Colonic mucosa (tissue), 4 donors: ENCODE data around the gene GRM7. TPM values are rescaled to one million over a fixed set of nuclear protein-coding genes. Genes with fewer than 3 reads are reported as not detected.

ENCODE experiments used
- DNase-seq: peaks from one replicate; pipeline ENCODE4 v3.0.0-alpha.2; 2020
- H3K27ac ChIP-seq: fragments of 200-600 bp; one replicate; pipeline ENCODE4 v1.8.0; 2021
- H3K27me3 ChIP-seq: fragments of 200-600 bp; one replicate; pipeline ENCODE4 v1.8.0; 2021
- H3K36me3 ChIP-seq: fragments of 200-600 bp; one replicate; pipeline ENCODE4 v1.8.0; 2021
- H3K4me1 ChIP-seq: fragments of 200-600 bp; one replicate; pipeline ENCODE4 v1.8.0; 2021; ENCODE audit warnings: mild to moderate bottlenecking
- H3K4me3 ChIP-seq: fragments of 200-600 bp; one replicate; pipeline ENCODE4 v1.8.0; 2021
- H3K9ac ChIP-seq, 2 donors: one replicate each; pipeline ENCODE4 v1.7.0; 2013; ENCODE audit warnings: control low read depth in 2 of 2, low read depth in 2 of 2, low read length in 2 of 2
- H3K9me3 ChIP-seq: fragments of 200-600 bp; one replicate; pipeline ENCODE4 v1.8.0; 2021
- intact Hi-C: fragments of 100-400 bp; cut with DNase I; formaldehyde crosslinking; loops from one replicate; pipeline ENCODE4 v1.14.1; 2022
- total RNA-seq, 2 donors: library from RNA; stranded (reverse); fragmentation: NEBNext Ultra II Directional in 1 of 2; extraction: Animal tissue kit (Norgen Biotek cat#: 25700) in 1 of 2; gene quantifications; one replicate each; pipeline ENCODE4 v1.2.1, GENCODE V29; 2021
- TF ChIP-seq, protein P1 (sequence below): fragments of 200-600 bp; IDR thresholded peaks from one replicate; pipeline ENCODE4 v1.8.0; 2022; ENCODE audit warnings: antibody characterized with exemption, mild to moderate bottlenecking
- donor health status: healthy.
- donor health status: DM: no; HTN: no; CAD: no.
- donor health status: DM: no; HTN: no; CAD: no.

Gene GRM7
- total RNA-seq, 2 donors from 2014 or later: 0.15 to 0.66 TPM

DNA sequence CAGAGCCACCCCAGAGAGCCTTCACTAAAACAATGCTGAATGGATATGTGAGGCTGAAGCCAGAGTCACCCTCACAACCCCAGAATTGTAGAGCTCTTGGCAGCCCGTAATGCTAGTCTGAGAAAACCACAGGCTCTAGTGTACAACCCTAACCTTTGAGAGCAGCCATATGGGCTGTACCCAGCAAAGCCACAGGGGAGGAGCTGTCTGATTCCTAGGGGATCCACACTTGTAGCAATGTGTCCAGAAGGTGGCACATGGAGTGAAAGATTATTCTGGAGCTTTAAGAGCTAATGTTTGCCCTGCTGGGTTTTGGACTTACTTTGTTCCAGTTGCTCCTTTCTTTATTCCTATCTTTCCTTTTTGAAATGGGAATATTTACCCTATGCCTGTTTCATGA, 626.8 kb downstream of the GRM7 start:
- no peak overlapping the region for H3K9ac ChIP-seq
- no peak for DNase-seq
- H3K27me3 ChIP-seq: no peaks in the 10 kb centered on the region
- H3K4me3 ChIP-seq: no peak overlapping the region
- H3K9me3 ChIP-seq: no peaks in the 10 kb centered on the region
- TF ChIP-seq, protein P1, sequence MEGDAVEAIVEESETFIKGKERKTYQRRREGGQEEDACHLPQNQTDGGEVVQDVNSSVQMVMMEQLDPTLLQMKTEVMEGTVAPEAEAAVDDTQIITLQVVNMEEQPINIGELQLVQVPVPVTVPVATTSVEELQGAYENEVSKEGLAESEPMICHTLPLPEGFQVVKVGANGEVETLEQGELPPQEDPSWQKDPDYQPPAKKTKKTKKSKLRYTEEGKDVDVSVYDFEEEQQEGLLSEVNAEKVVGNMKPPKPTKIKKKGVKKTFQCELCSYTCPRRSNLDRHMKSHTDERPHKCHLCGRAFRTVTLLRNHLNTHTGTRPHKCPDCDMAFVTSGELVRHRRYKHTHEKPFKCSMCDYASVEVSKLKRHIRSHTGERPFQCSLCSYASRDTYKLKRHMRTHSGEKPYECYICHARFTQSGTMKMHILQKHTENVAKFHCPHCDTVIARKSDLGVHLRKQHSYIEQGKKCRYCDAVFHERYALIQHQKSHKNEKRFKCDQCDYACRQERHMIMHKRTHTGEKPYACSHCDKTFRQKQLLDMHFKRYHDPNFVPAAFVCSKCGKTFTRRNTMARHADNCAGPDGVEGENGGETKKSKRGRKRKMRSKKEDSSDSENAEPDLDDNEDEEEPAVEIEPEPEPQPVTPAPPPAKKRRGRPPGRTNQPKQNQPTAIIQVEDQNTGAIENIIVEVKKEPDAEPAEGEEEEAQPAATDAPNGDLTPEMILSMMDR: no peak
- no peaks in the 10 kb centered on the region for H3K4me1 ChIP-seq
- H3K27ac ChIP-seq: no peak overlapping the region
- intact Hi-C loops: no loop called here
- H3K36me3 ChIP-seq: no peaks in the 10 kb centered on the region

DNA sequence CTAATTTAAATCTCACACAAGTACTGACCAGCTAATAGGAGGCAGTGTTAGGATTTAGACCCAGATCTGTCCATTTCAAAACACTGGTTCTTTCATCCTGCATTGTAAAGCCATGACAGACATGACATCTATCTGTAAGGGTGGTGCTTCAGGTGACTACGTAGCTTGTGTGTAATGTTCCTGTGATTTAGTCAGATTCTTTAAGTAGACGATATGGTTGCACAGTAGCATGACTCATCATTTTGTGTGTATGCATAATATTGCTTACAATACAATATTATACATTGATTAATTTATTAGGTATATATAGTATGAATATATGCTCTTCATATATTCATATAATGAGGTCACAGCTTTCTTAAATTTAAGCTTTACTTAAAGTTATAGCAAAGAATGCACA, 628.5 kb downstream of the GRM7 start:
- Histone ChIP-seq H3K4me3 (no peak overlapping the region), H3K9ac (no peak overlapping the region), H3K27ac (no peak overlapping the region), H3K9me3 (no peaks in the 10 kb centered on the region), H3K4me1 (no peaks in the 10 kb centered on the region), H3K27me3 (no peaks in the 10 kb centered on the region), H3K36me3 (no peaks in the 10 kb centered on the region)
- TF ChIP-seq, protein P1: no peak
- DNase-seq: no peak
- intact Hi-C loops: no loop called here

DNA sequence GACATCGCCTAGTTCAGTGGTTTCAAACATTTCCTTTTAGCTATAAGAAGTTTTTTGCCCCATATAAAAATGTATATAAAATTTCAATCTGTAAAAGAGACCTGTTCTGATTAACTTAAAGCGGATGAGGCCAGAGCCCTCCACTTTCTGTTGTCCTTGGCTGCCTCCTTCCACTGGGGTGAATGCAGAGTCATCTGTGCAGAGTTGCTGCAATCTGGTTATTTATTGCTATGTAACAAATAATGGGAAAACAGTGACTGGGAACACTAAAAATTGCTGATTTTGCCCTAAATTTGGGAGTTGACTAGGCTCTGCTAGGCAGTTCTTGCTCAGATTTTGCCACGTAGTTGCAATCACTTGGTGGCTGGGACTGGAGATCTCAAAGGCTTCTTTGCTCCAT, 637.8 kb downstream of the GRM7 start:
- H3K9me3 ChIP-seq: no peaks in the 10 kb centered on the region
- H3K27ac ChIP-seq: no peak overlapping the region
- intact Hi-C loops: no loop called here
- no peaks in the 10 kb centered on the region for H3K4me1 ChIP-seq
- no peak overlapping the region for H3K9ac ChIP-seq
- TF ChIP-seq, protein P1: no peak
- no peak for DNase-seq
- H3K36me3 ChIP-seq: no peaks in the 10 kb centered on the region
- H3K27me3 ChIP-seq: no peaks in the 10 kb centered on the region
- no peak overlapping the region for H3K4me3 ChIP-seq

DNA sequence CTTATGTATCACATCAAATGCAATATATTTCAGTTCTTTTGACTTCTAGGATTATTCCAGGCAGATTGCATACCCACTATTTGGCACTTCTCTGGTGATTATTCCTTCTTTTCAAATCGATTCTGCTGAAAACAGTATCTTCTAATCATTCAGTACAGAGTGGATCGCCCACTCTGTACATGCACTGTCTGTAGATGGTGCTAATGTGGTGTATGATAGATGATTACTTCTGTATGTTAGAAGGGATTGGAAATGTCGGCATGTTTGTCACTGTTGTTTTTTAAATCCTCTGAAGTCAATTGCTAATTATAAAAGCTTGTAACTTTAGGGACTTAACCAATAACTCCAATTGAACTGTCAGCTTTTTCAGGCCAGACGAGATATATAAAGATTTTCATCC, 642.5 kb downstream of the GRM7 start:
- DNase-seq: no peak
- H3K9ac ChIP-seq: no peak overlapping the region
- no peaks in the 10 kb centered on the region for H3K4me1 ChIP-seq
- H3K4me3 ChIP-seq: no peak overlapping the region
- no peaks in the 10 kb centered on the region for H3K27me3 ChIP-seq
- H3K36me3 ChIP-seq: no peaks in the 10 kb centered on the region
- H3K9me3 ChIP-seq: no peaks in the 10 kb centered on the region
- intact Hi-C loops: no loop called here
- no peak overlapping the region for H3K27ac ChIP-seq
- TF ChIP-seq, protein P1: no peak

DNA sequence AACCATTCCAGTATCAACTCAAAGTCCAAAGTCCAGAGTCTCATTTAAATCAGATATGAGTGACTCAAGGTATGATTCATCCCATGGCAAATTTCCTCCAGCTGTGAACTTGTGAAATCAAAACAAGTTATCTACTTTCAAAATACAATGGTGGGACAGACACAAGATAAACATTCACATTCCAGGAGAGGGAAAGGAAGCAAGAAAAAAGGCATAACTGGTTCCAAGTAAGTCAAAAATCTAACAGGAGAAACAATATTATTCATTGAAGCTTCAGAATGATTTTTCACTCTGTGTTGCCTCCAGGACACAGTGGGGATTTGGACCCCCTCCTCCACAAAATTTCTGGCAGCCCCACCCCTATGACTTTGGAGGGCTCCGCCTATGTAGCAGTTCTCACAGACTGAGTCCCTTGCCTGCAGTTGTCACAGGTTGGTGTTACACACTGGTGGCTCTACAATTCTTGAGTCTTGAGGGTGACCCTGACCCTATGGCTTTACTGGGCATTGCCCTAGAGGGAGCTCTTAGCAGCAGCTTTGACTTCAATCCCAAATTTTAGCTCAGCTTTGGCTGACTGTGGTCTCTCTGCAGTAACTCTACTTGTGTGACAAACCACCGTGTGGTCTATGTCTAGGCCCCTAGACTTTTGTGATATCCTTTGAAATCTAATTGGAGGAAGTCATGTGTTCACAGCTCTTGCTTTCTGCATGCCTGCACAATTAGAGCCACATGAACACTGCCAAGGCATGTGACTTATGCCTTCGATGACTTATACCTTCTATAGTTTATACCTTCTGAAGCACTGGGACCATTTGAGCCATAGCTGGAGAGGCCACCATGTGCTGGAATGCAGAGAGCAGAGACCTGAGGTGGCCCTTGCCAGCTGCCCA, 644.2 kb downstream of the GRM7 start:
- Histone ChIP-seq H3K4me1 (no peaks in the 10 kb centered on the region), H3K4me3 (no peak overlapping the region), H3K9me3 (no peaks in the 10 kb centered on the region), H3K36me3 (no peaks in the 10 kb centered on the region), H3K27me3 (no peaks in the 10 kb centered on the region), H3K27ac (no peak overlapping the region), H3K9ac (no peak overlapping the region)
- TF ChIP-seq, protein P1: no peak
- intact Hi-C loops: no loop called here
- no peak for DNase-seq
